Pulmonary artery endothelial cell (primary cell): ENCODE measurements around the gene UBA1. TPM values are rescaled to one million over a fixed set of nuclear protein-coding genes. Genes with fewer than 3 reads are reported as not detected.
A peak's percentile ranks its signal among the peaks of the same experiment; 100 is the strongest.

ENCODE experiments used
- DNase-seq: peaks from one replicate; pipeline ENCODE4 v3.0.0-alpha.2; 2011; ENCODE audit warnings: low read depth, low spot score
- total RNA-seq: library from RNA; depleted of rRNA; stranded (reverse); fragments of >200 nt; gene quantifications from 2 replicates; pipeline ENCODE4 v1.2.3, GENCODE V29; 2014

UBA1 gene
- total RNA-seq, 1 donor from 2014 or later, result 134 TPM

DNA sequence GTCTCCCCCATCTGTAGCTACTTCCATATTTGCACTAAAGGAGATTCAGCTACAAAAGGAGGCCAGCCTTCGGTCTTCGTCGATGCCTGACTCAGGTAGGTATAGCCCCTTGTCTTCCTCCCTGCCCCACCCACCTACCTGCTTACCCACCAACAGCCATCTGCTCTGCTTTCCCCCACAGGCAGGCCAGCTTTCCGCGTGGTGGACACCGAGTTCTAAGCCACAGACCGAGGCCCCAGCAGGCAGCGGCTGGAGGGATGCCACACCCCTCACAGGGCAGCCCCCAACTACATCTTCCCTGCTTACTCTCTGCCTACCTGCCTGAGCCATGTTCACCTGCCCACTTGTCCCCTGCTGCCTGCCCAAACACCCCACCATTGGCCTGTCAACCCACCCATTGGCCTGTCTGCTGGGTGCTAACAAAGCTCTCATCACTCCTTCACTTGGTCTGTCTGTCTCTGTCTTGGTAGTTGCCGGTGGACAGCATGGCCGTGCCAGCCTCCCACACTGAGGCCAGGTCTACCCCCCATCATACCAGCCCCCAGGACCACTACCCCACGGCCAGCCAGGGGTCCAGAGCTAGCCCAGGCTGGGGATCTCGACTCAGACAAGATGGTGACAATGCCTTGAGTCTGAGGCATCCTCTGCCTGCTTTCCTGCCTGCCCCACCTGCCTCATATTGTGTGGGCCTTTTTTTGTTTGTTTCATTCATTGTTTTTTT lies 35.1 kb downstream of the UBA1 start:
- DNase-seq, result no peak

DNA sequence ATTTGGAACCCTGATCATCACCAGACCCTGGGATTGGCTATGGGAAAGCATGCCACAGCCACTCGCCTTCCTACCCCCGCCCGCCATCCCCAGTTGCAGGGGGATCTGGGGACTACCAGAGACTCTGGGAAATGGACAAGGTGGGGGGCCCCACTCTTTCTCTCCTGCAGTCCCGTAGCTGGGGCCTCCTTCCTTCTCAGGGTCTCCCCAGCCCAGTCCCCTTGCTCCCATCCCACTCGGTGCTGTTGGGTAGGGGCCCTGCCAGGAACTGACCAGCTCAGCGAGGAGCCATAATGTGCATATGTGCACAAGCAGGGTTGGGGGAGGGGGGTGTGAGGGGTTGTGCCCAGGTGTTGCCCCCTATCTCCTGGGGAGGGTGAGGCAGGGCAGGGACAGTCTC lies 35.8 kb downstream of the UBA1 start:
- DNase-seq, result no peak

DNA sequence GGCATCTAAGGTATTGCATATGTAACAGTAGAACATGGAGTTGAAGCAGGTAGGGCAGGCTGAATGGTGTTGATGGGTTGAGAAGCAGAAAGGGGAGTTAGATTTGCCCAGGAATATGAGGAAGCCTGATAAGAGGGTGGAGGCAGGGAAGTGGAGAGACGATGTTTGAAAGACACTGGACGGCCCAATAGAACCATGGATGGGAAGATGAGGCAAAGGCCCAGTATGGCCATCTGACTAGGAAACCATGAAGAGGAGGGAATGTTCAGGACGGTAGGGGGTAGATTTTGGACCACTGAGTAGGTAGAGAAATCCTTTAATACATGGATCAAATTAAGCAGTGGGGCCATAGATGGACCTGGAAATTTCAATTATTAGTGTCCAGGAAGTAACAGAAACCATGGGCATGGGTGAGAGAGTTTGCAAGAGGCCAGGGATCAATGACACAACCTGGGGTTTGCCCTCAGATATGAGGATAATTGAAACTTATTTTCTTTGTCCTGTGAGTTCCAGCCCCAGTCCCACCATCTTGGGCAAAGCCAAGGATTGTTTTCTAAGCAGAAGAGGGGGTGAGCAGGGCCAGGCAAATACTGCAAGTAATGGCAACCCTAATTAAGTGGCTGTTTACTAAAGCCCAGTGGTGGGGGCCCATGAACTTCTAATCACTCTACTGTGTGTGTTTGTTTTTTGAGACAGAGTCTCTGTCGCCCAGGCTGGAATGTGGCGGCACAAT lies 36.7 kb downstream of the UBA1 start:
- DNase-seq, result no peak

DNA sequence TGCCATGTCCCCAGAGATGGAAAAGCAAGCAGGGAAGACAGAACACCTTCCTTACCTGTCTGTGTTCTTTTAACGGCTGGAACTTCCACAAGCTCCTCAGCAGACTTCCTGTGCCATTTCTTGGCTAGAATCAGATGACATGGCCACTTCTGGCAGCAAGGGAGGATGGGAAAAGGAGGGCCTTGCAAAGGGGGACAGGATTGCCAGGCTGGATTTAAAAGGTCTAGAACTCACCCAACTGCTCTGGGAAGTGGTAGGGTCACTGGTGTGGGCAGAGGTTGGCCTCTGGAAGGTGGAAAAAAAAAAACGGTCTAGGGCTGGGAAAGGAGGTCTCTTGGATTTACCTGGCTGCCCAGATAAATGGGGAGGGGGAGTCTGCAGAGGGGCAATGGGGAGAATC lies 37.5 kb downstream of the UBA1 start:
- DNase-seq, result no peak

DNA sequence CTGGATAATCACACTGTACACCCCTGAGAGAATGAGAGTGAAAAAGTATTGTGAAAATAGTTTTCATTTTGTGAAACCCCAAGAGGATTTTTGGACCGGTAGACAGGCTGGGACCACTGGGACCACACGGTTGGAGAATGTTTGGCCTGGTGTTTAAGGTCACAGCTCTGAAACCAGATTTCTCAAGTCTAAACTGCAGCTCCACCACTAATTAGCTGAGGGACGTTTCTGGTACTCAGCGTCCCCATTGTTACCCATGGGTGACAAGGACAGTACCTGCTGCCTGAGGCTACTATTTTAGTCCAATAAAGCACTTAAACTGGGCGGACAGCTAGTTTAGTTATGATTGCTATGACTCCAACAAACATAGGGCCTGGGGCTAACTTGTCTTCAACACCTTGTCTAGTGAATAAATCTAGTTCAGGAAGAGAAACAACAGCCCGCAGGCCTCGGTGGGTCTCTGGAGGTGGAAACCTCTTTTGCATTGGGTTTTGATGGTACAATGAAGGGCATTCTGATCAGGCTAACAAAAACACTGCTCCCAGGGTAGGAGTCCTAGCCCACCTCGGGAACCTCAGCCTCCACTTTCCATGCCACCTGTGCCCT lies 38.7 kb downstream of the UBA1 start:
- DNase-seq, result no peak

DNA sequence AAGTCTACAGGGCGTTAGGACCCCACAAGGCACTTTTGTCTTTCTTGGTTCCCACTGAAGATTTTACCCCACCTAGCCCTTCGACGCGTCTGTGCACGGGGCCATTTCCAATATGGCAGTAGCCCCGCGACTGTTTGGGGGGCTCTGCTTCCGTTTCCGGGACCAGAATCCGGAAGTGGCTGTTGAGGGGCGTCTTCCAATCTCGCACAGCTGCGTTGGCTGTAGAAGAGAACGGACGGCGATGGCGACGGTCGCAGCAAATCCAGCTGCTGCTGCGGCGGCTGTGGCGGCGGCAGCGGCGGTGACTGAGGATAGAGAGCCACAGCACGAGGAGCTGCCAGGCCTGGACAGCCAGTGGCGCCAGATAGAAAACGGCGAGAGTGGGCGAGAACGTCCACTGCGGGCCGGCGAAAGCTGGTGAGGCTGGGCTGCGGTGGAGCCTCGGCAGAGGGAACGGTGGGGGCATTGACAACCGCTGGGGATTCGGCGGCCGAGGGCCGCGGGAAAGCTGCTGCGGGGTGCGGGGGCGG lies 39.2 kb downstream of the UBA1 start, which contains the start of gene USP11:
TSS of gene USP11 (plus strand) at position 207 of the 530 bp plus-strand sequence. CDS start at position 242, 35 bp downstream.
- DNase-seq, result no peak

DNA sequence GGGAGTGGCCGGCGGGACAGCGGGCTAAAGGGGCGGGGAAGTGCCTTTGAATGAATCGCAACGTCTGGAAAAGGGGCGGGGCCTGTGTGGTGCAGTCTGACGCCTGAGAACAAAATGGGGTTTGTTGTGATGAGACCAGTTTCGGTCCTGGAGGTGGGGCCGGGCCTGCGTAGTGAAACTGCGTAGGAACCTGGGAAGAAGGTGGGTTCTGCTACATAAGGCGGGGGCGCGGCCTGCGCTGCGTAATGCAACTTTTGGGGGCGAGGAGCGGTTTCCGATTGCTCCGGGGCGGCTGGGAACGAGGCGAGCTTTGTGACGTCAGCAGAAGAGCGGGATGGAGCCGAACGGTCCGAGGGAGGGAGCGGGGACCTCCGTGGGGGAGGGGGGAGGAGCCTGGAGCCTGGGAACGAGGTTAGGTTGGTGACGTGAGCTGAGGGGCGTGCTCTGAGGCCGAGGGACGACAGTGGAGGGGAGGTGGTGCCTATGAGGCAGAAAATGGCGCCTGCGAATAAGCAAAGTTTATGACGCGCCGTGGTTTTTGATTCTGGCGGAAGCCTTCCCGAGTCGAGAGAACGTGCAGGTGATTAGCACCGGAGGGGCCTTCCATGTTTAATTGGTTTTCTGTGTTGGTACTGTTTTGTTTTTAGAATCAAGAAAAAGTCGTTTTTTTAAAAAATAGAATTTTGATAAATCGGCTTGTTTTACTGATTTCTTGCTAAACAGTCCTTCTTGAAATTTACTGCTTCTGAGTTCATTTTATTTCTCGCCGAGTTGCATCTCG lies 39.9 kb downstream of the UBA1 start:
- DNase-seq, result peak; percentile 86

DNA sequence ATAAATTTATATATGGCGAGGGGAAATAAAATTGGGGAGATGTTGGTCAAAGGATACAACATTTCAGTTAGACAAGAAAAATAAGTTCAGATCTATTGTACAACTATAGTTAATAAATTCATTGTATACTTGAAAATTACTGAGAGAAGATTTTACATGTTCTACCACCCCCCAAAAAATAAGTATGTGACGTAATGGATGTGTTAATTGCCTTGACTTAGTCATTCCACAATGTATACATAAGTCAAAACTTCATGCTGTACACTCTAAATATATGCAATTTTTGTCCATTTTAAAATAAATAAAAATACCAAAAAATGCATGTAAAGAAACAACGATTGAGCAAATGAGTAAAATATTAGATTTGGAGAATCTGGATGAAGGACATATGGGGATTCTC lies 41.0 kb downstream of the UBA1 start:
- DNase-seq, result no peak

DNA sequence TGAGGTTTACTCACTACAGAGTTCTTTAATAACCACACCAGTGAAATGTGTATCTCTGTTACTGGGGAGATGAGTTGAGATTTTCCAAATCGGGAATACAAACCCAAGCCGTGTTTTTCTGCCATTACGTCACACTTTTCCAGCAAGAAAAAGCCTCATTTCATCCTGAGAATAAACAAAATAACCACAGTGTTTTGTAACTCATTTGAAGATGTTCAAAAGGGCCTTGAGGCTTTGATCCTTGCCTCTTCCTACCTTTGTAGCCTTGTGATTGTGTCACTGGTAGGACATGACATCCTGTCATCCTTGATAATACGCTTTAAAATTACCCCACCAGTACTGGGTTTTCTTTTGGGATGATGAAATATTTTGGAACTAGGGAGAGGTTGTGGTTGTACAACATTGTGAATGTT lies 42.1 kb downstream of the UBA1 start:
- DNase-seq, result no peak

DNA sequence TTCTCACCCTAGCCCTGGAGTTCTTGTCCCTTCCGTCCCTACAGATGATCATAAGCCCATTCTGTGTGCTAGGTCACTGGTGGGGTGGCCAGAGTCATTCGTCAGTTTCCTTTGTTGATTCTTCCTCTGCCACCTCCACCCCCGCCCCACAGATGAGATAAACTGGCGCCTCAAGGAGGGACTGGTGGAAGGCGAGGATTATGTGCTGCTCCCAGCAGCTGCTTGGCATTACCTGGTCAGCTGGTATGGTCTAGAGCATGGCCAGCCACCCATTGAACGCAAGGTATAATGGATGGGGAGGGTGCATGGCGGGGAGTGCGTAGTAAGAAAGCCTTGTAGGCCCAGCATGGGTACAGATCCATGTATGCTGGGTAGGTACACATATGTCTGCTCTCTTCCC lies 45.6 kb downstream of the UBA1 start:
- DNase-seq, result no peak

DNA sequence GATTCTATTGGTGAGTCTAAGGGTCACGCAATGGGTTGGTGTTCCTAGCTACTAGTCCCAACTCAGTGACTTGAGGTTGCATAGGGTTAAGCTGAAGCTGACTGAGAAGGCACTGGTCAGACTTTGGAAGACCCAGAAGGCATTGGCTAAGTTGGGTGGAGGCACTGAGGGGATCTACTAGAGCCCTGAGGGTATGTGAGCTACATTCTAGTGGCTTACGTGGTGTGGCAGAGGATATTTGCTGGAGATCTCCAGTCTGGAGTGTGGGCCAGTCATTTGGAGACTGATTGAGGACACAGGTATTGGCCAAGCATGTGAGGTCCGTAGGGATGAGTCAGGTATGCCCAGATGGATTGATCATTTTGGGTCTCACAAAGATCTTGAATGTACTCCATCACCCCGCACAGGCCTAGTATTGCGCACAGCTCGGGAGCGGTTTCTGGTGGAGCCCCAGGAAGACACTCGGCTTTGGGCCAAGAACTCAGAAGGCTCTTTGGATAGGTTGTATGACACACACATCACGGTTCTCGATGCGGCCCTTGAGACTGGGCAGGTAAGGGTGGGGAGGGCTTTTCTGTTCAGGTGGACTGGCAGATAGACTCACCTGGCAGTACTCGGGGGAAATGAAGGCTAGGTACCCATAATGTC lies 46.4 kb downstream of the UBA1 start:
- no peak for DNase-seq

DNA sequence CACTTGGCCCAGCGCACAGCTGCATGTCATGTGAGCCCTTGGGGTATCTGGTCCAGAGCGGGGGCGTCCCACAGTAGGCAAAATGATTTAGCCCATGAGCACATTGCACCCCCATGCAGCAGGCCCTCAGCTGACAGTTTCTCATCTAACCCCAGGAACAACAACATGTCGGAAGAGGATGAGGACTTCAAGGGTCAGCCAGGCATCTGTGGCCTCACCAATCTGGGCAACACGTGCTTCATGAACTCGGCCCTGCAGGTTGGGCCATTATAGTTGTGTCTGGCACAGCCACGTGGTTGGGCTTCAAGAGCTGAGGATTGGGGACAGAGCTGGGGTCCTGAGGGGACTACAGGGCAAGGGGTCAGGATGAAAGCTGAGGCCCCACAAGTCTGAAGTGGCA lies 47.0 kb downstream of the UBA1 start:
- no peak for DNase-seq

DNA sequence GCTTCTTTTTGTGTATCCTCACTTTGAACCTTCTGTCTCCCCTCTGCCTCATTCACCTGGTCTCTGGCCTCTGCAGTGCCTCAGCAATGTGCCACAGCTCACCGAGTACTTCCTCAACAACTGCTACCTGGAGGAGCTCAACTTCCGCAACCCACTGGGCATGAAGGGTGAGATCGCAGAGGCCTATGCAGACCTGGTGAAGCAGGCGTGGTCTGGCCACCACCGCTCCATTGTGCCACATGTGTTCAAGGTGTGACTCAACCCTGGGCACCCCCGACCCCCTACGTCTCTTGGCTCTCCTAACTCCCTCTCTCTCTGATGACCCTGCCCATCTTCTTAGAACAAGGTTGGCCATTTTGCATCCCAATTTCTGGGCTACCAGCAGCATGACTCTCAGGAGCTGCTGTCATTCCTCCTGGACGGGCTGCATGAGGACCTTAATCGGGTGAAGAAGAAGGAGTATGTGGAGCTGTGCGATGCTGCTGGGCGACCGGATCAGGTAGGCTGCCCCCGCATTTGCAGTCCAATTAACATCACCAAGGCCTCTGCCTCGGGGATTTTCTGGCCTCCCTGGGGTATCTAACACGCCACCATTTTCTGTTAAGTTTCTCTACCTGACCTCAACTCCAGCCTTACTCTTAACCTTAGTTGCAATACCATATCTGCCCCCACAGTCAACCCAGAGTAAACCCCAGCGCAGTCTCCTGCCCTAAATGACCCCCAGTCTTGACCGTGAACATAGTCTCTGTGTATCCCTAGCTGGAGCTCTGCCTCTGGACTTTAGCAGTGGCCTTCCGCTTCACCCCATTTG lies 47.8 kb downstream of the UBA1 start:
- no peak for DNase-seq

DNA sequence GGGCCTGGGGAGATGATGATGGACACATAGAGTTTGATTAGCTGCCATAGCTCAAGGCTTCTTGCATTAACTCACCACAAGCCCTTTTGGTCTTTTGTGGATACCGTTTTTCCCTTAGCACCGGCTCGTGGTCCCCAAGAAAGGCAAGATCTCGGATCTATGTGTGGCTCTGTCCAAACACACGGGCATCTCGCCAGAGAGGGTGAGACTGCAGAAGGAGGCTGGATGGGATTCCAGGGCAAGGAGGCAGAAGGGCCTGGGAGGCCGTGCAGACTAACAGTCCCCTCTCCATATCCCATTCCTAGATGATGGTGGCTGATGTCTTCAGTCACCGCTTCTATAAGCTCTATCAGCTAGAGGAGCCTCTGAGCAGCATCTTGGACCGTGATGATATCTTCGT lies 48.7 kb downstream of the UBA1 start:
- no peak for DNase-seq

DNA sequence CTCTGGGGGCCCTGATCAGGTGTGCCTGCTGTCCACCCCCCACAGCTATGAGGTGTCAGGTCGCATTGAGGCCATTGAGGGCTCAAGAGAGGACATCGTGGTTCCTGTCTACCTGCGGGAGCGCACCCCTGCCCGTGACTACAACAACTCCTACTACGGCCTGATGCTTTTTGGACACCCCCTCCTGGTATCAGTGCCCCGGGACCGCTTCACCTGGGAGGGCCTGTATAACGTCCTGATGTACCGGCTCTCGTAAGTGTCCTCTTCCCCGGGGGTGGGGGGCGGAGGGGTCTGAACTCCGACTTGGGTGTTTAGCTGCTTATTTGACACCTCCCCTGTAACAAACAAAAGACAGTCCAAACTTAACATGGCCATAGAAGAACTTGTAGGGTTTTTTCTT lies 49.7 kb downstream of the UBA1 start:
- DNase-seq, result no peak

DNA sequence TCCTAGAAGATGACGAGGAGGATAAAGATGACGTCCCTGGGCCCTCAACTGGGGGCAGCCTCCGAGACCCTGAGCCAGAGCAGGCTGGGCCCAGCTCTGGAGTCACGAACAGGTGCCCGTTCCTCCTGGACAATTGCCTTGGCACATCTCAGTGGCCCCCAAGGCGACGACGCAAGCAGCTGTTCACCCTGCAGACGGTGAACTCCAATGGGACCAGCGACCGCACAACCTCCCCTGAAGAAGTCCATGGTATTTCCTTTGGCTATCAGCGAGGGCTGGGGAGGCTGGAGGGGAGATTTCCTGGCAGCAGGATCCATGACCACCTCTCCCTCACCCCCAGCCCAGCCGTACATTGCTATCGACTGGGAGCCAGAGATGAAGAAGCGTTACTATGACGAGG lies 51.0 kb downstream of the UBA1 start:
- no peak for DNase-seq

DNA sequence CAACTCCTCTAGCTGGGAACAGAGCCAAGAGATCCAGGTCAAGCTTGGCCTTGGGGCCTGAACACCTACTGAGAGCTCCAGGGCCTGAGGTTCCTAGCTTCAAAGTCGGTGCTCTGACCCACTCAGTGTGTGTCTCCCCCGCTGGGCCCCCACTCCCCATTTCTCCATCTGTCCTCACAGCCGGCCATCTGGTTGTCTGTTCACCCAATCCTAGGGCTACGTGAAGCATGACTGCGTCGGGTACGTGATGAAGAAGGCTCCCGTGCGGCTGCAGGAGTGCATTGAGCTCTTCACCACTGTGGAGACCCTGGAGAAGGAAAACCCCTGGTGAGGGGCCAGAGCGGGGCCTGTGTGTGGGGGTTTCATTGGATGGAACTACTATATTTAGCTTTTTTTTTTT lies 51.5 kb downstream of the UBA1 start:
- DNase-seq, result no peak

DNA sequence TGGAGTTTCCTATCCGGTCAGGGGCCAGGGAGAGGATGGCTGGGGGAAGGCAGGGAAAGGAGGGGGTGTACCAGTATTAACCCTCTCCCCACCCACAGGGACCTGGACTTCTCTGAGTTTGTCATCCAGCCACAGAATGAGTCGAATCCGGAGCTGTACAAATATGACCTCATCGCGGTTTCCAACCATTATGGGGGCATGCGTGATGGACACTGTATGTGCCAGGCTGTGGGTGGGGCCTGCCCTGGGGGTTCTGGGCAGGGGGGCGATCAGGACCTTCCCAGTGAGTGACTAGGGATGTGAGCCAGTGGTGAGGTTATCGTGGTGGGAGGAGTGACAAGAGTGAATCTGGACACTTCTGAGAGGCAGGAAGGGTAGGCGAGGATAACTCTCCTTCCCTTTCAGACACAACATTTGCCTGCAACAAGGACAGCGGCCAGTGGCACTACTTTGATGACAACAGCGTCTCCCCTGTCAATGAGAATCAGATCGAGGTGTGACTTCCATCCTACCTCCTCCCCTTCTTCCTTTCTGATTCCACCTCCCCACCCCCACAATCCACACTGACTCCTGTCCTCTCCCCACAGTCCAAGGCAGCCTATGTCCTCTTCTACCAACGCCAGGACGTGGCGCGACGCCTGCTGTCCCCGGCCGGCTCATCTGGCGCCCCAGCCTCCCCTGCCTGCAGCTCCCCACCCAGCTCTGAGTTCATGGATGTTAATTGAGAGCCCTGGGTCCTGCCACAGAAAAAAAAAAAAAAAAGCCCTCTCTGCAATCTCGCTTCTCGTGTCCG lies 53.8 kb downstream of the UBA1 start:
- DNase-seq, result no peak

DNA sequence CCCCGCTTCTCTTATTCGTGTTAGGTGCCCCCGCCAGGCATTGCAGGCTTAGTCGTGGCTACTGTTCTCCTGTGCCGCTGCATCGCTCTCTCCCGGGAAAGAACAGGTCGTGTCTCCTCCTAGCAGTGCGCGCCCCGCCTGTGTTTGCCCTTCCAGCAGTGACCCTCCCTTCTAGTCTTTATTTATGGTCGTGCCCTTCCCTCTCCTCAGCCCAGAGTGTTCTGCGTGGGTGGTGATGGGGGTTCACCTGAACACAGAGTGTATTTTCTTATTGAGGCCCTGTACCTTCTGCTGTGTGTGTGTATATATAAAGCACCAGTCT lies 54.3 kb downstream of the UBA1 start:
- DNase-seq, result no peak

DNA sequence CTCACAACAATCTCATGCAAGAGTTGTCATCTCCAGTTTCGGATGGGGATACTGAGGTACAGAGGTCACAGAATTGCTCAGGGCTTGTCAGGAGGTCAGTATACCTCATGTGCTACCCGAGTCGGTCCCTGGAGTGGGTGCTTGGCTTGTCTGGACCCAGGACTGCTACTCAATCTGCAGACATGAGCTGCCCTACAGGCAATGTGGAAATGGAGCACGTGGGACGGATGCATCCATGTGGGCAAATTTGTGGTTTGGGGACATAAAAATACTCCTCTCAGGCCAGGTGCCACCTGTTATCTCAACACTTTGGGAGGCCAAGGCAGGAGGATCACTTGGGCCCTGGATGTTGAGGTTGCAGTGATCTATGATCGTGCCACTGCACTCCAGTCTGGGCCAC lies 54.9 kb downstream of the UBA1 start:
- DNase-seq, result no peak
